Panc1 (cell line): ENCODE data around the gene SUSD4. TPM values are rescaled to one million over a fixed set of nuclear protein-coding genes. Genes with fewer than 3 reads are reported as not detected.

ENCODE experiments used
- ATAC-seq: fragments of 200-7000 bp; cut with Tn5 transposase; 2 replicates; pipeline ENCODE4 v1.9.1; 2020; ENCODE audit warnings: mild to moderate bottlenecking, moderate library complexity
- BruUV-seq: library from RNA; stranded (reverse); fragments of 400-500 nt; replicated peaks from 2 replicates; lab custom pipeline; 2021; lab: Mats Ljungman, UMichigan
- CTCF ChIA-PET: fragments of 300-600 bp; sonication (Branson Sonifier 250); formaldehyde crosslinking; loops from one replicate; lab custom pipeline; 2022; ENCODE audit warnings: antibody characterized with exemption; lab: Charles Lee
- POLR2A ChIA-PET: fragments of 300-600 bp; sonication (Branson Sonifier 250); formaldehyde crosslinking; loops from one replicate; lab custom pipeline; 2022; ENCODE audit warnings: antibody characterized with exemption; lab: Charles Lee
- DNase-seq: peaks from one replicate; pipeline ENCODE4 v3.0.0-alpha.2; 2010; ENCODE audit warnings: low read depth, low spot score
- H3K27ac ChIP-seq: 2 replicates; pipeline ENCODE4 v1.5.1; 2011; ENCODE audit warnings: mild to moderate bottlenecking, low read length, inconsistent platforms
- H3K27me3 ChIP-seq: fragments of 200-500 bp; sonication (Bioruptor generic); 2 replicates; pipeline ENCODE4 v1.6.0; 2014; ENCODE audit warnings: low read length, inconsistent platforms; ENCODE audit not compliant: control insufficient read depth, insufficient read depth
- H3K36me3 ChIP-seq: fragments of 200-500 bp; sonication (Bioruptor generic); 2 replicates; pipeline ENCODE4 v1.5.1; 2014; ENCODE audit warnings: inconsistent platforms, mild to moderate bottlenecking, low read length, moderate library complexity; ENCODE audit not compliant: control insufficient read depth, insufficient read depth
- H3K4me1 ChIP-seq: 2 replicates; pipeline ENCODE4 v1.5.1; 2011; ENCODE audit warnings: inconsistent platforms, mild to moderate bottlenecking, low read length, moderate library complexity; ENCODE audit not compliant: control insufficient read depth, insufficient read depth
- H3K4me3 ChIP-seq, 2 experiments: 2 replicates each; pipeline ENCODE4 v1.5.1; 2011 to 2012; ENCODE audit warnings: low read depth in 2 of 2, low read length in 2 of 2, mild to moderate bottlenecking in 2 of 2, inconsistent platforms in 1 of 2, moderate library complexity in 1 of 2
- H3K9me3 ChIP-seq: fragments of 200-500 bp; sonication (Bioruptor generic); 2 replicates; pipeline ENCODE4 v1.5.1; 2014; ENCODE audit warnings: low read depth, mild to moderate bottlenecking, inconsistent platforms, low read length, moderate library complexity; ENCODE audit not compliant: control insufficient read depth, insufficient read depth
- POLR2AphosphoS5 ChIP-seq: IDR thresholded peaks from 2 replicates; pipeline ENCODE4 v1.6.1; 2012; ENCODE audit warnings: mild to moderate bottlenecking, low read depth, low read length, moderate library complexity
- SIN3A ChIP-seq: IDR thresholded peaks from 2 replicates; pipeline ENCODE4 v1.6.1; 2012; ENCODE audit warnings: low read depth, mild to moderate bottlenecking, low read length, moderate library complexity, borderline replicate concordance; ENCODE audit not compliant: insufficient read depth
- TCF7L2 ChIP-seq: IDR thresholded peaks from 2 replicates; pipeline ENCODE4 v1.6.1; 2011; ENCODE audit warnings: mild to moderate bottlenecking, low read depth, low read length, inconsistent platforms
- in situ Hi-C: cut with HindIII; loops from 2 replicates; pipeline ENCODE4 v1.10.0; 2016; ENCODE audit warnings: low sequenced_read_pairs, low pct_unique_long_range_greater_than_20kb
- intact Hi-C: fragments of 100-400 bp; cut with micrococcal nuclease; formaldehyde crosslinking; loops from one replicate; pipeline ENCODE4 v1.10.0; 2022; ENCODE audit not compliant: unreplicated experiment
- total RNA-seq: library from RNA; stranded (reverse); gene quantifications from one replicate; pipeline ENCODE4 v1.2.1, GENCODE V29; 2021; ENCODE audit not compliant: unreplicated experiment
- TF ChIP-seq, protein P1 (sequence below), 2 experiments: IDR thresholded peaks; 2 replicates each; pipeline ENCODE4 v1.6.1; 2011 to 2012; ENCODE audit warnings: low read depth in 2 of 2, control low read depth in 1 of 2, low read length in 1 of 2, mild to moderate bottlenecking in 1 of 2, moderate library complexity in 1 of 2; ENCODE audit not compliant: insufficient read depth in 1 of 2
- TF ChIP-seq, protein P2 (sequence below): fragments of 450-650 bp; IDR thresholded peaks from 2 replicates; pipeline ENCODE4 v1.5.1; 2017; ENCODE audit warnings: mild to moderate bottlenecking

SUSD4 gene
- total RNA-seq, 1 experiment from 2014 or later: 0.28 TPM

DNA sequence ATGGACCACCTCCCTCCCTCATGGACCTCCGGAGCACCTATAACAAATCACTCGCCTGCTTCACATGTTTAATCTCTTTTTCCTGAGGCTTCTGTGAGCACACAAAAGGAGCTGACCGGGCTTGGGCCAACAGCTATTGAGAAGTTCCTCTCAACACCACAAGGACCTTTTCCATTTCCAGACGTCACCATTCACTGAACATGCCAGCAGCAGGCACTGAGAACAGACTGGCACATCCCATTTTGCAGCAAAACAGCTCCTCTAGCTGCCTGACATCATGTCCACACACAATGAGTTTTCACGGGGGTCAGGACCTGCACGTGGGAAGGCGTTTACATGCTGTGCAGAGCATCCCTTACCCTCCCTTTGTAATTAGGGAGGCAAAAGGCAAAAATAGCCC lies 11.0 kb downstream of the SUSD4 start:
- Histone ChIP-seq H3K36me3 (no peaks in the 10 kb centered on the region), H3K4me3 (no peak overlapping the region), H3K27ac (no peak overlapping the region), H3K4me1 (no peaks in the 10 kb centered on the region), H3K9me3 (no peaks in the 10 kb centered on the region), H3K27me3 (peaks cover 17% of the 10 kb centered on the region)
- in situ Hi-C loops (no loop called here), intact Hi-C loops (no loop called here)
- no TSS peak for BruUV-seq
- ATAC-seq: no peak
- no peak for DNase-seq
- CTCF ChIA-PET: no interaction called here
- TF ChIP-seq POLR2AphosphoS5: no peak
- TF ChIP-seq, protein P1, sequence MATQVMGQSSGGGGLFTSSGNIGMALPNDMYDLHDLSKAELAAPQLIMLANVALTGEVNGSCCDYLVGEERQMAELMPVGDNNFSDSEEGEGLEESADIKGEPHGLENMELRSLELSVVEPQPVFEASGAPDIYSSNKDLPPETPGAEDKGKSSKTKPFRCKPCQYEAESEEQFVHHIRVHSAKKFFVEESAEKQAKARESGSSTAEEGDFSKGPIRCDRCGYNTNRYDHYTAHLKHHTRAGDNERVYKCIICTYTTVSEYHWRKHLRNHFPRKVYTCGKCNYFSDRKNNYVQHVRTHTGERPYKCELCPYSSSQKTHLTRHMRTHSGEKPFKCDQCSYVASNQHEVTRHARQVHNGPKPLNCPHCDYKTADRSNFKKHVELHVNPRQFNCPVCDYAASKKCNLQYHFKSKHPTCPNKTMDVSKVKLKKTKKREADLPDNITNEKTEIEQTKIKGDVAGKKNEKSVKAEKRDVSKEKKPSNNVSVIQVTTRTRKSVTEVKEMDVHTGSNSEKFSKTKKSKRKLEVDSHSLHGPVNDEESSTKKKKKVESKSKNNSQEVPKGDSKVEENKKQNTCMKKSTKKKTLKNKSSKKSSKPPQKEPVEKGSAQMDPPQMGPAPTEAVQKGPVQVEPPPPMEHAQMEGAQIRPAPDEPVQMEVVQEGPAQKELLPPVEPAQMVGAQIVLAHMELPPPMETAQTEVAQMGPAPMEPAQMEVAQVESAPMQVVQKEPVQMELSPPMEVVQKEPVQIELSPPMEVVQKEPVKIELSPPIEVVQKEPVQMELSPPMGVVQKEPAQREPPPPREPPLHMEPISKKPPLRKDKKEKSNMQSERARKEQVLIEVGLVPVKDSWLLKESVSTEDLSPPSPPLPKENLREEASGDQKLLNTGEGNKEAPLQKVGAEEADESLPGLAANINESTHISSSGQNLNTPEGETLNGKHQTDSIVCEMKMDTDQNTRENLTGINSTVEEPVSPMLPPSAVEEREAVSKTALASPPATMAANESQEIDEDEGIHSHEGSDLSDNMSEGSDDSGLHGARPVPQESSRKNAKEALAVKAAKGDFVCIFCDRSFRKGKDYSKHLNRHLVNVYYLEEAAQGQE (IDR thresholded peaks at IDR 0.05; ENCODE audit: insufficient read depth in 1 of 2, low read depth in 2 of 2, low read length in 1 of 2): no peak
- no peak for TF ChIP-seq SIN3A
- TF ChIP-seq, protein P2, sequence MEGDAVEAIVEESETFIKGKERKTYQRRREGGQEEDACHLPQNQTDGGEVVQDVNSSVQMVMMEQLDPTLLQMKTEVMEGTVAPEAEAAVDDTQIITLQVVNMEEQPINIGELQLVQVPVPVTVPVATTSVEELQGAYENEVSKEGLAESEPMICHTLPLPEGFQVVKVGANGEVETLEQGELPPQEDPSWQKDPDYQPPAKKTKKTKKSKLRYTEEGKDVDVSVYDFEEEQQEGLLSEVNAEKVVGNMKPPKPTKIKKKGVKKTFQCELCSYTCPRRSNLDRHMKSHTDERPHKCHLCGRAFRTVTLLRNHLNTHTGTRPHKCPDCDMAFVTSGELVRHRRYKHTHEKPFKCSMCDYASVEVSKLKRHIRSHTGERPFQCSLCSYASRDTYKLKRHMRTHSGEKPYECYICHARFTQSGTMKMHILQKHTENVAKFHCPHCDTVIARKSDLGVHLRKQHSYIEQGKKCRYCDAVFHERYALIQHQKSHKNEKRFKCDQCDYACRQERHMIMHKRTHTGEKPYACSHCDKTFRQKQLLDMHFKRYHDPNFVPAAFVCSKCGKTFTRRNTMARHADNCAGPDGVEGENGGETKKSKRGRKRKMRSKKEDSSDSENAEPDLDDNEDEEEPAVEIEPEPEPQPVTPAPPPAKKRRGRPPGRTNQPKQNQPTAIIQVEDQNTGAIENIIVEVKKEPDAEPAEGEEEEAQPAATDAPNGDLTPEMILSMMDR: no peak
- POLR2A ChIA-PET: no interaction called here

DNA sequence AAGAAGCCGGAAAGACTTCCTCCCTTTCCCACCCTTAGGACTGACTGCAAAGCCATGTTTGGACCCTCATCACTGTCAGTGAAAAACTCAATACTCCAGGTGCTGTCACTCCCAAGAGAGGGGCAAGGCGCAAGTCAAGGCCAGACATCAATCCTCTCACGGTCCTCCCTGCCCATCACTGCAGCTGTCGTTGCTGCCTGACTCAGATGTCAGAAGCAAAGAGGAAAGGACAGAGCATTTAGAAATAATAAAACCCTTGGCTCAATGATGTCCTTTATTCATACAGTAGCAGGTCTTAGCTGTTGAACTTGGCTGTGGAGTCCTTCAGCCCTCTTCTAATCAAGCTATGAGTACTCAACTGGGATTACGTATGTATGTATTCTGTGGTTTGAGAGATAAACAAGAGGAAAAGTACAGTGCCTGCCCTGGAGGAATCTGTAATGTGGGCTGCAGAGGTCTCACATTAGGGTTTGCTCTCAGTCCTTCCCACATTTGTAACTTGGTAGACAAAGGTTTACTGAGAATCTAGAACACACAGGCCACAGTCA lies 13.5 kb downstream of the SUSD4 start:
- no peak for ATAC-seq

More for the DNA sequence above, 13.5 kb downstream of the SUSD4 start:
- Histone ChIP-seq H3K36me3 (no peaks in the 10 kb centered on the region), H3K9me3 (no peaks in the 10 kb centered on the region), H3K4me3 (no peak overlapping the region), H3K4me1 (no peaks in the 10 kb centered on the region), H3K27ac (no peak overlapping the region), H3K27me3 (peaks cover 9% of the 10 kb centered on the region)
- no peak for DNase-seq
- BruUV-seq: no TSS peak
- in situ Hi-C loops: no loop called here
- TF ChIP-seq, protein P1 (IDR thresholded peaks at IDR 0.05; ENCODE audit: insufficient read depth in 1 of 2, low read depth in 2 of 2, low read length in 1 of 2): no peak
- TF ChIP-seq TCF7L2: no peak
- TF ChIP-seq POLR2AphosphoS5: no peak
- TF ChIP-seq SIN3A: no peak
- TF ChIP-seq, protein P2: no peak
- ChIA-PET POLR2A (no interaction called here), CTCF (no interaction called here)
- intact Hi-C loops: no loop called here
